ENCODE measurements around the gene CCT5. TPM values are rescaled to one million over a fixed set of nuclear protein-coding genes. Genes with fewer than 3 reads are reported as not detected.
A peak's percentile ranks its signal among the peaks of the same experiment; 100 is the strongest.
"Not testable (repeated sequence)": the region's sequence is repeated elsewhere in the genome, so short reads cannot be mapped to it uniquely, and the experiment has no call there.

CCT5 gene
- total RNA-seq, 4 donors from 2014 or later, result 65.8 to 154 (median 142) TPM

DNA sequence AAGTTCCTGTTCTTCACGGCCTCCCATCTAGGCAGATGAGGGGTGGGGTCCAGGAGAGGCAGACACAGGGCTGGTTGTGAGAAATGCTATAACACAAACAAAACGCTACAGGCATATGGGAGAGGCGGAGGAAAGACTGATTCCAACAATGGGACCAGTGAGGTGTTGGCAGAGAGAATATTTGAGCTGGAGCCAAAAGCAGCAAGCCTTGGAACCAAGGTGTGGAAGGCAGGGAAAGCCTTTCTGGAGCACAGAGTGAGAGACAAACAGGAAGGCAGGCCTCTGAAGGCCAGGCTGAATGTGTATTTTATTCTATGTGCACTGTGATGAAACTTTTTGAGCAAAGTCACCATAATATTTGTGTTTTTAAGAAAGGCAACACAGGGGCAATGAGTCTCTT lies 3.3 kb upstream of the CCT5 start:
- no peaks in the 10 kb centered on the region for H3K9me3 ChIP-seq
- H3K36me3 ChIP-seq, result no peaks in the 10 kb centered on the region
- 60% methylated on average over 3 of the region's 3 CpGs for WGBS
- H3K4me1 ChIP-seq, result peaks cover 25% of the 10 kb centered on the region
- TF ChIP-seq CTCF (IDR thresholded peaks at IDR 0.05) (no peak), POLR2AphosphoS5 (IDR thresholded peaks at IDR 0.05) (no peak), EP300 (IDR thresholded peaks at IDR 0.05) (no peak), POLR2A (IDR thresholded peaks at IDR 0.05) (no peak)
- DNase-seq (ENCODE audit: low spot score in 2 of 2), result no peak
- peak overlapping the region; percentile 12 for H3K27ac ChIP-seq
- H3K27me3 ChIP-seq, result no peaks in the 10 kb centered on the region
- H3K4me3 ChIP-seq, result no peak overlapping the region

DNA sequence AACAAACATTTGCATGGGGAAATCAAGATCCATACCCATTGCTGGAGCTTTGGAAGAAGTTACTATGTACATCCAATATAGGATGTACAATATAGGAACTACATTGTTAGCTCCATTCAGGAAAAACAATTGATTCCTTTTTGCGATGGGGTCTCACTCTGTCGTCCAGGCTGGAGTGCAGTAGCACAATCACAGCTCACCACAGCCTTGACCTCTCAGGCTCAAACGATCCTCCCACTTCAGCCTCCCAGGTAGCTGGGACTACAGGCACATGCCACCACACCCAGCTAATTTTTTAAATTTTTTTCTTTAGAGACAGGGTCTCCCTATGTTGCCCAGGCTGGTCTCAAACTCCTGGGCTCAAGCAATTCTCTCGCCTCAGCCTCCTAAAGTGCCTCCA lies 2.9 kb upstream of the CCT5 start:
- H3K27me3 ChIP-seq; DNase-seq (ENCODE audit: low spot score in 2 of 2); H3K9me3 ChIP-seq; H3K4me3 ChIP-seq; H3K36me3 ChIP-seq: not testable (repeated sequence)
- Histone ChIP-seq H3K27ac (peak overlapping the region; percentile 12), H3K4me1 (peaks cover 30% of the 10 kb centered on the region)
- WGBS, result 87% methylated on average over 4 of the region's 4 CpGs

- H3K4me3 ChIP-seq, result peak overlapping the region; percentile 93
- peak overlapping the region; percentile 95 for H3K27ac ChIP-seq
- peaks cover 4% of the 10 kb centered on the region for H3K36me3 ChIP-seq
- no peaks in the 10 kb centered on the region for H3K9me3 ChIP-seq
- DNase-seq (ENCODE audit: low spot score in 2 of 2), result no peak
- TF ChIP-seq CTCF (IDR thresholded peaks at IDR 0.05), result no peak
- no peak for TF ChIP-seq POLR2AphosphoS5 (IDR thresholded peaks at IDR 0.05)
- TF ChIP-seq EP300 (IDR thresholded peaks at IDR 0.05), result no peak
- TF ChIP-seq POLR2A (IDR thresholded peaks at IDR 0.05), result no peak
- no peaks in the 10 kb centered on the region for H3K27me3 ChIP-seq
- WGBS, result 63% methylated on average over 29 of the region's 29 CpGs
- peaks cover 36% of the 10 kb centered on the region for H3K4me1 ChIP-seq
These were observed 1.5 kb upstream of the CCT5 start for GRCh38 chr5:10248378-10249260.

GRCh38 chr5:10250806-10251276 lies 761 bp downstream of the CCT5 start:
- H3K4me1 ChIP-seq, result peaks cover 36% of the 10 kb centered on the region

GRCh38 chr5:10251405-10251804 lies 1.3 kb downstream of the CCT5 start:
- no peak for DNase-seq (ENCODE audit: low spot score in 2 of 2)
- peaks cover 16% of the 10 kb centered on the region for H3K36me3 ChIP-seq
- H3K27ac ChIP-seq, result no peak overlapping the region
- H3K9me3 ChIP-seq, result no peaks in the 10 kb centered on the region
- H3K27me3 ChIP-seq, result no peaks in the 10 kb centered on the region
- 41% methylated on average over 7 of the region's 7 CpGs for WGBS
- H3K4me3 ChIP-seq, result peak overlapping the region; percentile 93
- peaks cover 36% of the 10 kb centered on the region for H3K4me1 ChIP-seq
- TF ChIP-seq POLR2AphosphoS5 (IDR thresholded peaks at IDR 0.05) (no peak), EP300 (IDR thresholded peaks at IDR 0.05) (no peak), POLR2A (IDR thresholded peaks at IDR 0.05) (no peak), CTCF (IDR thresholded peaks at IDR 0.05) (no peak)

More at GRCh38 chr5:10250806-10251276, 761 bp downstream of the CCT5 start:
- no peak for TF ChIP-seq POLR2AphosphoS5 (IDR thresholded peaks at IDR 0.05)
- TF ChIP-seq POLR2A (IDR thresholded peaks at IDR 0.05), result no peak
- TF ChIP-seq CTCF (IDR thresholded peaks at IDR 0.05), result no peak
- no peak for TF ChIP-seq EP300 (IDR thresholded peaks at IDR 0.05)
- H3K27ac ChIP-seq, result peak overlapping the region; percentile 95
- no peak for DNase-seq (ENCODE audit: low spot score in 2 of 2)
- peak overlapping the region; percentile 93 for H3K4me3 ChIP-seq
- no peaks in the 10 kb centered on the region for H3K27me3 ChIP-seq
- no peaks in the 10 kb centered on the region for H3K9me3 ChIP-seq
- peaks cover 11% of the 10 kb centered on the region for H3K36me3 ChIP-seq
- WGBS, result under 1% methylated on average over 21 of the region's 21 CpGs
